Peyer's patch (tissue), 4 donors: ENCODE measurements around the gene GHRL. TPM values are rescaled to one million over a fixed set of nuclear protein-coding genes. Genes with fewer than 3 reads are reported as not detected.

ENCODE experiments used
- DNase-seq, 3 donors: peaks; one replicate each; pipeline ENCODE4 v3.0.0-alpha.2; 2017 to 2019
- H3K27ac ChIP-seq, 4 donors: fragments of 200-600 bp; sonication (generic); one replicate each; pipeline ENCODE4 v1.5.1; 2016 to 2019
- H3K27me3 ChIP-seq, 2 donors: fragments of 200-600 bp; sonication (generic); one replicate each; pipeline ENCODE4 v1.5.1; 2019
- H3K36me3 ChIP-seq, 3 donors: fragments of 200-600 bp; sonication (generic); one replicate each; pipeline ENCODE4 v1.5.1; 2016 to 2019
- H3K4me1 ChIP-seq, 4 donors: fragments of 200-600 bp; sonication (generic); one replicate each; pipeline ENCODE4 v1.5.1; 2016 to 2019
- H3K4me3 ChIP-seq, 4 donors: fragments of 200-600 bp; sonication (generic); 1 replicate in 3 of 4; 2 replicates in 1 of 4; pipeline ENCODE4 v1.5.1; 2016 to 2019; ENCODE audit warnings: mild to moderate bottlenecking in 1 of 4
- H3K9me3 ChIP-seq, 4 donors: fragments of 200-600 bp; sonication (generic); one replicate each; pipeline ENCODE4 v1.5.1; 2016 to 2019; ENCODE audit warnings: mild to moderate bottlenecking in 1 of 4
- CTCF ChIP-seq, 6 experiments: fragments of 450-650 bp in 4 of 6; fragments of 200-600 bp in 2 of 6; sonication (generic) in 1 of 6; IDR thresholded peaks; one replicate each; pipeline ENCODE4 v1.5.1; 2017 to 2019; ENCODE audit warnings: antibody characterized with exemption in 6 of 6, mild to moderate bottlenecking in 3 of 6, moderate library complexity in 1 of 6
- POLR2A ChIP-seq, 2 donors: fragments of 450-650 bp; IDR thresholded peaks; one replicate each; pipeline ENCODE4 v1.5.1; 2017; ENCODE audit warnings: antibody characterized with exemption in 2 of 2, mild to moderate bottlenecking in 2 of 2, moderate library complexity in 2 of 2
- total RNA-seq, 4 donors: library from RNA; depleted of rRNA; stranded (reverse); fragments of >200 nt; gene quantifications; one replicate each; pipeline ENCODE4 v1.1.0, GENCODE V29; 2016

The GHRL gene
- total RNA-seq, 4 donors from 2014 or later, result 1.6 to 2.9 TPM; not detected in 2

DNA sequence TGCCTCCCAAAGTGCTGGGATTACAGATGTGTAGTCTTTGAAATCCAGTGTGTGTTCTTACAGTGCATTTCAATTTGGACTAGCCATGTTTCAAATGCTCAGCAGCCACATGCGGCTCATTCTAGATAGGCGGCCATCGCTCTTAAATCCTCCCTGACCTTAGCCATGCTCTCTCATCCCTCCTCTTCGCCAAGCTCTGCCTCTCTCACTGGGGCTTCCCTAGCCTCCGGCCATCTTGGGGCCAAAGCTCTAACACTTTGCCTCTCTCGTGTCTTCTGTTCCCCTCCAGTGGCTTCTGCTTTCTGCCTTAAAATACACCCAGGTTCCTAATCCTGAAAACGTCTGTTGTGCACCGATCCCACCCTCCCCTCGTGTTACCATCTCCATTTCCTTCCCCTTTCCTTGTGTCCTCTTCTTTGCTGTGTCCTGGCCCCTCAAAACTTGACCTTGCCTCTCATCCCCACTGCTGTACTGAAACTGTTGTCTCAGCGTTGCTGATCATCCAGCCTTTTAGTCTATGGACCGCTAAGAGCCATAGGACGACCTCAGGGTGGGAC lies 1.4 kb upstream of the GHRL start:
- Histone ChIP-seq H3K9me3 (no peaks in the 10 kb centered on the region), H3K27ac (no peak overlapping the region), H3K4me1 (peaks cover 0 to 4% (median 0%) of the 10 kb centered on the region in 4 donors), H3K36me3 (peaks cover 0 to 13% (median 0%) of the 10 kb centered on the region in 3 donors), H3K27me3 (no peaks in the 10 kb centered on the region), H3K4me3 (no peak overlapping the region)
- no peak for TF ChIP-seq CTCF (IDR thresholded peaks at IDR 0.05)
- no peak for TF ChIP-seq POLR2A (IDR thresholded peaks at IDR 0.05)
- DNase-seq, result no peak

DNA sequence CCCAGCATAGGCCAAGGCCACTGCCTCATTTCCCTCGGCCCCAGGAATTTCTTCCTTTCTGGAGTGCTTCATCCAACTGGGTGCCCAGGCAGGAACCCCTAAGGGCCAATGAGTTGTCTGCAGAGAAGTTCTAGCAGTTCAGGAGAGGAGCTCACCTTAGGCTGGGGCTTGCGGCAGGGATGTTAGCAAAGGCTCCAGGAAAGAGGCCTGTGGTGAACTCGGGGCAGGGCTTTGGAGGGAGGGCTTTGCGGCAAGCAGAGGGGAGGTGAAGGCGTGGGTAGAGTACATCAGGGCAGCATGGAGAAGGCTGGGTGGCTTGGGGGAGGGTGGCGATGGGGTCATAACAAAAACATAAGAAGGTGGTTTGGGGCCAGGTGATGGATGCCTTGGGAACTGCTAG lies 1.1 kb downstream of the GHRL start:
- Histone ChIP-seq H3K27me3 (no peaks in the 10 kb centered on the region), H3K36me3 (peaks cover 0 to 15% (median 0%) of the 10 kb centered on the region in 3 donors), H3K27ac (no peak overlapping the region), H3K4me3 (no peak overlapping the region), H3K9me3 (no peaks in the 10 kb centered on the region), H3K4me1 (peaks cover 0 to 4% (median 0%) of the 10 kb centered on the region in 4 donors)
- TF ChIP-seq POLR2A (IDR thresholded peaks at IDR 0.05), result no peak
- TF ChIP-seq CTCF (IDR thresholded peaks at IDR 0.05), result no peak
- DNase-seq, result no peak

DNA sequence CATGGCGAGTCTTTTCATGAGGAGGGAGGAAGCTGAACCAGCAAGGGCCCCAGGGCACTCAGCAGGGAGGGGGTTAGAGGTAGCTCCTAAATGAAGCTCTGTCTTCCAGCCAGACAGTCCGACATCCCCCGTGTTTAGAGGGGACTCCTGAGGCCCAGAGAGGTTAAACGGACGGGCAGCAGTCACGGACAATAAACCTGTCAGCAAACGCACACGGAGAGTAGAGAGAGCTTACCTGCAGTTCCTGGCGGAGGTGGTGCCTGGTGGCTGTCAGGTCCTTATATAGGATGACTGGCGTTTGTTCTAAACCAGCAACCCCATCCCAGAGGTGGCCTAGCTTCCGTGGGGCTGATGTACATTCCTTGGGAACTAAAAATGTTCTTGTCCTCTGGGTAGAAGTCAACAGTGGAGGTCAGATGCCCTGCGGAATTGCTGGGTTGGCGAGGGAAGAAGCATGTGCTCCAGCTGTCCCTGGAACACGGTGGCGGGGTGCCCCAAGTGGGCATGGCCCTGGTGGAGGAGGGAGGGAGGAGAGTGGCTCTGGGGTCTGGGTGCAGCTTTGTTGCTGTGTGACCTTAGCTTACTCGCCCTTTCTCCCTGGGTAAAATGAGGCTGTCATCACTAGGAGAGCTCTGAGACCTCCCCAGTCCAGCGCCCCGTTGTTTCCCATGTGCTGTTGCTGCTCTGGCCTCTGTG lies 2.1 kb downstream of the GHRL start:
- H3K27ac ChIP-seq, result no peak overlapping the region
- H3K27me3 ChIP-seq, result no peaks in the 10 kb centered on the region
- peaks cover 0 to 15% (median 0%) of the 10 kb centered on the region in 3 donors for H3K36me3 ChIP-seq
- H3K4me3 ChIP-seq, result no peak overlapping the region
- no peak for TF ChIP-seq CTCF (IDR thresholded peaks at IDR 0.05)
- TF ChIP-seq POLR2A (IDR thresholded peaks at IDR 0.05), result no peak
- DNase-seq, result no peak
- H3K9me3 ChIP-seq, result no peaks in the 10 kb centered on the region
- peaks cover 0 to 4% (median 0%) of the 10 kb centered on the region in 4 donors for H3K4me1 ChIP-seq

GRCh38 chr3:10289787-10290355 lies 2.9 kb downstream of the GHRL start:
- H3K36me3 ChIP-seq, result peaks cover 0 to 15% (median 0%) of the 10 kb centered on the region in 3 donors
- DNase-seq, result no peak

GRCh38 chr3:10289077-10289476 lies 3.7 kb downstream of the GHRL start:
- Histone ChIP-seq H3K9me3 (no peaks in the 10 kb centered on the region), H3K27ac (no peak overlapping the region), H3K4me1 (peaks cover 0 to 4% (median 0%) of the 10 kb centered on the region in 4 donors), H3K36me3 (peaks cover 0 to 15% (median 0%) of the 10 kb centered on the region in 3 donors), H3K27me3 (no peaks in the 10 kb centered on the region), H3K4me3 (no peak overlapping the region)
- TF ChIP-seq POLR2A (IDR thresholded peaks at IDR 0.05) (no peak), CTCF (IDR thresholded peaks at IDR 0.05) (no peak)
- no peak for DNase-seq

More at GRCh38 chr3:10289787-10290355, 2.9 kb downstream of the GHRL start:
- peaks cover 0 to 4% (median 0%) of the 10 kb centered on the region in 4 donors for H3K4me1 ChIP-seq
- no peak for TF ChIP-seq CTCF (IDR thresholded peaks at IDR 0.05)
- no peak for TF ChIP-seq POLR2A (IDR thresholded peaks at IDR 0.05)
- no peak overlapping the region for H3K4me3 ChIP-seq
- H3K27me3 ChIP-seq, result no peaks in the 10 kb centered on the region
- no peaks in the 10 kb centered on the region for H3K9me3 ChIP-seq
- no peak overlapping the region for H3K27ac ChIP-seq
